GDM1 (cell line): ENCODE data around the gene DENND1B.
"Not testable (repeated sequence)": the region's sequence is repeated elsewhere in the genome, so short reads cannot be mapped to it uniquely, and the experiment has no call there.

Experiments
- DNase-seq: peaks from one replicate; lab custom pipeline; 2025; lab: John Stamatoyannopoulos, UW

The DENND1B gene

DNA sequence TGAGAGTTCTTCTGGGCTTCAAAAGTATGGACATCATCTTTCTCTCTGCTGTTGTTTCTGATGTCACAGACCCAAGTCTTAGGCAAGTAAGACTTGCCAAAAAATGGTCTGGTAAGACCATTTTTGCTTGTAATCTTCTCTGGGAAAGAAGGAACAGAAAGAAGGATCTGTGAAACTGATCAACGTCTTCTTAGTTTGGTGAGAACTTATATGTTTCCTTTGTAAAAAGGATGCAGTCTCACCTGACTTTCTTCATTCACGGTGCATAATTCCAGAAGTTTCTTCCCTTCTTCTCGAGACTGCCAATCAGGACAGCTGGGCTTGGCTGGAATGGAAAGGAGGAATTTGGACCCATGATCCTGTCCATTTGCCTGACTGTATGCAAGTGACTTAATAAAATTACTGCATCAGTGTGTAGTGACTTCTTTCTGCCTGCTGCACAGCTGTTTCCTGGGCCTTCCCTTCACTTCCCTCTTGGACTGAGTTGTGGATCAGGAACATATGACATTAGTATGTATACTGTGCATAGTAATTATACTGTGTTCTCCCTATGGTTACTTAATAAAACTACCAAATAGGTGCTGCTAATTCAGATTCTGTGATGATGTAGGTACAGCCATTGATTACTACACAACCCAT, 7.6 kb upstream of the DENND1B start:
- DNase-seq = no peak

DNA sequence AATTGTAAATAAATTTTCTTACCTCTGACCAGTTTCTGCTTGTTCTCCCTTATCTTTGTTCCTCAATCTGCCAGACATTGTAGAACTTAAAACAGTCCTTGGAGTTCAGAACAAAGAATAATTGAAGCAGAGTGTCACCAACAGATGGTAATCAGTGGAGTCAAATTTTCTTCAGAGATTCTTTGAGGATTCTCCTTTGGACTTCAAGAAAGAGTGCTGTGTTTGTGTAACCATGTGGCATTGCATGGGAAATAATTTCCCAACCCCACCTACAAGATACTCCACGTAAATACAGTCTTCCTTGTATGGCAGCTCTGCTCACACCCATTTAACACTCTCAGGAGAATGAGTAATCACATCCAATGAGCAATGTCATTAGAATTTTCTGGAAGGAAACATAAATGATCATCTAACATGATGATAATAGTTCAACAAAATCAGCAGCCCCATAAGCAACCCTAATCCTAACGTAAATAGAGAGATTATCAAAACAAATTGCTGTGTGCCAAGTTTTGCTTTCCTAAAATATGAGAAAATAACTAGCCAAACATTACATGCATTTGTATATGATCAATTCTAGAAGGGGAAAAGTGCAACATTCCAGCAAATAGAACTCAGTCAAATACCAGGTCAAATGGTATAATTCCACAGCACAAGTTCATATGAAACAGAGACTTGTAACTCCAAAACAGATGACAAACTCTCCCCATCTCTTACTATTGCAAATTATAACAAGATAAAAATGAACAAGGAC, 6.9 kb upstream of the DENND1B start:
- DNase-seq = no peak

DNA sequence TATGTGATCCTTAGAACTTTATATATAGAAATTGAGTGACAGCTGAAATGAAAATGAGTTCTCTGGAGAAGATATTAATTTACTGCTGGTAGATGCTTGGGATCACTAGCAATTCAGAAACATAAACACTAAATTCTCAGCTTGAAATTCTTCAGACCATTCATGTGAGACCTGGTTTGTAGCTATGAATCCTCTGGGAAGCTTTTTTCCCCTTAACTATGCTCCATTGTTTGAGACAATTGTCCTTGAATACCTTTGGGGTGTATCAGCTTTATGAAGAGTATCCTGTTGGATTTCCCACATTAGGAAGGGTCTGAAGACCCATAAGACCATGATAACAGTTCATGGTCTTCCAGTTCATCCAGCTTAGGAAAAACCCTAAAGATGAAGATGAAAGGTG, 4.6 kb upstream of the DENND1B start:
- no peak for DNase-seq

DNA sequence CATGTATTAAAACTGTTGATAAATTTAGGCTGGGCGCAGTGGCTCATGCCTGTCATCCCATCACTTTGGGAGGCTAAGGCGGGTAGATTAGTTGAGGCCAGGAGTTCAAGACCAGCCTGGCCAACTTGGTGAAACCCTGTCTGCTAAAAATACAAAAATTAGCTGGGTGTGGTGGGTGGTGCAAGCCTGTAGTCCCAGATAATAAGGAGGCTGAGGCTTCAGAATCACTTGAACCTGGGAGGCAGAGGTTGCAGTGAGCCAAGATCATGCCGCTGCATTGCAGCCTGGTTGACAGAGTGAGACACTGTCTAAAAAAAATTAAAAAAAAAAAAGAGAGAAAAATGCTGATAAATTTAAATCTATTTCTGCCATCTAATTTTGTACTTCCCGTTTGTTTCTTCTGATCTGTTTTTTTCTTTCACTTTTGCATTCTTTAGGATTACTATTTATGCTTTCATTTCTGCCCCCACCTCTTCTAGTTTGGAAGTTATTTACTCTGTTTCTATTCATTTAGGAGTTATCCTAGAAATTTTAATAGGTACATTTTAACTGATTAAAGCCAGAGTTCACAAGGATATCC, 3.2 kb upstream of the DENND1B start:
- DNase-seq = no peak

DNA sequence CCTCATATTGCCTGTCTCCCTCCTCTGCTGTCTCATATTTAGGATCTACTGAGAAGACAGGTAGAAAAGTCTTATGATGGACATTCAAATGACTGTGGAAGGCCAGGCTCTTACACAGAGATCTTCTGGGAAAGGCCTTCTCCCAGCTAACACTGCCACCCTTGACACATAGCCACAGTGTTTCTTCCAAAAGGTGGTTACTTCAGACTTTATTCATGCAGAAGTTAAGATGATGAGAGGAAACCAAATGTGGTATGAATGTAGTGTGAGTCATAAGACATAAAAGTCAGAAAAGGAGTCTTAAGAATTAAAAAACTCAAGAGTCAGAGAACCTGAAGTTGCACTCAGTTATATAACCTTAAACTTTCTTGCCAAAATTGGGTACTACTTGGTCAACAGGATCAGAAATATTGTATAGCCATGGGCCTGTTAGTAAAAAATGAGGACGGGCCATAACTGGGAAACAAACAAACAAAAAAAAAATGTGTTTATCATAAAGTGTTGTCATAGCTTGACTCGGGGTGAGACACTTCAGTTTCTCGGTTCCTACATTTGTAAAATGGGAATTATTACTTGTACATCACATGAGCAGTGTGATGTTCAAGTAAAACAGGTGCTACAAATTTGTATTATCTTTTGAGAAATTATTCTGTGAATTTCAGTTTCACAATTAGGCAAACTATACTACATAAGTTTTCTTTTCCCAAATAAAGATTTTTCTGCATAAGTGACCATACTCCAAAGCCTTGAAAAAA, 1.2 kb upstream of the DENND1B start:
- peak; percentile 53 for DNase-seq

DNA sequence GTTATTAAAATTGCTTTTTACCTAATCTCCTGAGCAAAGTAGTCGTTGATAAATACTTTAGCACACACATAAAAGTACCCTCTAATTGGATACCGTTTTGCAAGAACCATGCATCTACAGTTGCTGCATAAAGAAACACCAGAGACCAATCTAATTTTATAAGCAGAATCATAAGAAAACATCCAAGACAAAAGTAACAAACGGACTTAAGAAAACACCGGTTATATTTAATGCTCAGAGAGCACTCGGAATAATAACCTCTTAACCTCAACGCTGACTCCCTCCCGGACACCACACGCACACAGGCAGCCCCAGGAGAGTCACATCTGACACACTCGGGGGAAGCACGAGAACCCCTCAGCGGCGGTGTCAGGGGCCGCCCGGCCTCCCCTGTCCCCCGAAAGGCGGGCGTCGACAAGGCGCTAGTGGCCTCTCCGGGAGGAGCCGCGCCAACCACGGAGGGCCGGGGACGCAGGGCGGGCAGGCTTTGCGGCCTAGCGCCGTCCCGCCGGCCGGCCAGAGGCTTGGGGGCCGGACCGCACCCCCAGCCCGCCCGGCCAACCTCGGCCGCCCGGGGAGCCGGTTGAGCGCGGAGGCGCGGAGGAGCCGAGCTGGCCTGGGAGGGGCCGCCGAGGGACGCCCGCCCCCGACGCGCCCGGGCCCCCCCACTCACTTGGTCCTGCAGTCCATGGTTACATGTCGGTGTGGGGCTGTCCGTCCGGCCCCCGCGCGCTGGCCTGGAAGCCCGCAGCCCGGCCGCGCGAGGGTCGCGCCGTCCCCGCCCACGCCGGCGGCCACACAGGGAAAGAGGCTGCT, 606 bp downstream of the DENND1B start:
- no peak for DNase-seq

DNA sequence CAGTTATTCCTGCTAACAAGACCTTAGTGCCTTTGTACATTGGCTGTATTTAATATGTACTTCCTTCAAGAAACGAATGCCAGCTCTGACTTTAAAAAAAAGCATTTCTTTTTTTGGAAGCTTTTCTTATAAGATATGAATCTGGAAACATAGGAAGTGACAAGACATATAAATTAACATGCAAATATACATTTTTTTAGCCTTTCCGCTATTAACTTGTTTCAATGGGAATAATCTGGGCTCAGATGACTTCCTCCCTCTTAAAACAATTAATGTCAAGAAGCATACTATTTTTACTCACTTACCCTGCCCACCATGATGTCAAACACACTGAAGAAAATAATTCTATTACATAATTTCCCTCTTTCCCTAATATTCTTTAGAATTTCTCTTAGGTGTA, 1.4 kb downstream of the DENND1B start:
- DNase-seq = no peak

DNA sequence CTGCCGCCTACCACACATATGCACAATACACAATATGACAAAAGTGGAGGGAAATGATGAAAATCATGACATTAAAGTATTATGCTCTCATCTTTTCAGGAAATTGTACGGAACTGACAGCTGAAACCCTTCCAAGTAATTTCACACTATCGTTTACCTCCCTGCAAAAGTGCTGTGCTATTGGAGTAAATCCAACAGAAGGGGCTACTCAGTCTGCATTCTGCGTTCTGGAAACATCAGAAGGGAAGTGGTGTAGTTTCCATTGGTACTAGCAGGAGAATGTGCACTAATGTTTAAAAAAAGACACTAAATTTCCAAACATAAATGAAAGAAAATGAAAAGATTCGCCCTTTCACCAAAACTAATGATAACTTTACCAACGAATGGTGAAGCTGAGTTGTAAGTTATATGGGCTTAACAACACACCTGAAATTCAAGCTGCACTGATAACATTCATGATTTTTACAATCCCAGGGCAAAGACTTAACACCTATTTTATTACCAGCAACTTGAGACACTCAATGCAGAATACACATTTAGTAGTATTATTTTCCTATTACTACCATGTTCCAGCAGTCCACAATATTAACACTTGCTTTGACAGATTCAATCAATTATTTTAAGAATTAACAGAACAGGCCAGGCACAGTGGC, 3.2 kb downstream of the DENND1B start:
- no peak for DNase-seq

DNA sequence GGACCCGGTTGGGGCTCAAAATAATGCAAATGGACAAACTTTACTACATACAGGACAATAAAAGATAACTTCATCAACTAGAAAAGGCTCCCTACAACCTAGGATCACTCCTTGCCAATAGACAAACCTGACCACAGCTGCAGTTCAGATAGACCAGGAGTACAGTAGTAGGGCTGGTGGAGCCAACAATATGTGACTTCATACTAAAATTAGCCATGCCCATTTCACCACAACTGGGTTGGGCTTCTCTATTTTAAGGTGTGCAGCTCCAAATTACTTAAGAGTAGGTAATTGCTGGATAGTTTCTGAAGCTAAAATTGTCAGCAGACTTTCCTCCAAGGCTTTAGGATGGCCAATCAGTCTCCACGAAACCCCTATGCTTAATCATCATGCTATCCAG, 3.9 kb downstream of the DENND1B start:
- DNase-seq = no peak

DNA sequence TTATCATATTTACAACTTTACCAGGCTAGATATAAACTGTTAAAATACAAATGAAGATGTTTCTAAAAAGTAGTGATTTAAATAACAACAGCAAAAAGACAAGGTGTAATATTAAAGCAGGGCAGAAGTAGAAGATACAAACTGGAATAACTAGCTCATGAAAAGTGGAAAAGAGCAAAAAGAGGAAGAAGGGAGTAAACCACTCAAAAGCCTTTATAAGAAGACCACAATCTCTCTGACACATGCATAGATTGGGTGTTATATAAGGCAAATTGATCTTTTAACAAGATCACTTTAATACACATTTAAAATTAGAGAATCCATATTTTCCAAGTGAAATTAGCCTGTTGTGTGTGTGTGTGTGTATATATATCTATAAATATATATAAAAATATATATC, 5.0 kb downstream of the DENND1B start:
- DNase-seq = peak; percentile 12

DNA sequence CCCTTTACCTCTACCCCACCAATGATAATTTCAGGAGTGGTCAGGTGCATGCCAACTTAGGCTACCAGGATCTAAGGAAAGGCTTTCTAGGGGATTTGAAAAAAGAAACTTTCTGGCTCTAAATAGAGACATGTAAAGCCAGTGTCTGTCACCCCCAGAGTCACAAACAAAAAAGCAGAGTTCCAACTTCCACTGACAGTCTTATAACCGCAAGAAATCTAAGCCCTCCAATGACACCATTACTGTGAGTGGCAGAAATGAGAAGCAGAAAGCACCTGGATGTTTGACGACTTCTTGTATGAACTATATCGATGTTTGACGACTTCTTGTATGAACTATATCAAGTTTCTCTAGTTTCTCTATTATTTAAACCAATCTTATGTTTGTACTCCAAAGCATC, 6.0 kb downstream of the DENND1B start:
- DNase-seq = no peak

DNA sequence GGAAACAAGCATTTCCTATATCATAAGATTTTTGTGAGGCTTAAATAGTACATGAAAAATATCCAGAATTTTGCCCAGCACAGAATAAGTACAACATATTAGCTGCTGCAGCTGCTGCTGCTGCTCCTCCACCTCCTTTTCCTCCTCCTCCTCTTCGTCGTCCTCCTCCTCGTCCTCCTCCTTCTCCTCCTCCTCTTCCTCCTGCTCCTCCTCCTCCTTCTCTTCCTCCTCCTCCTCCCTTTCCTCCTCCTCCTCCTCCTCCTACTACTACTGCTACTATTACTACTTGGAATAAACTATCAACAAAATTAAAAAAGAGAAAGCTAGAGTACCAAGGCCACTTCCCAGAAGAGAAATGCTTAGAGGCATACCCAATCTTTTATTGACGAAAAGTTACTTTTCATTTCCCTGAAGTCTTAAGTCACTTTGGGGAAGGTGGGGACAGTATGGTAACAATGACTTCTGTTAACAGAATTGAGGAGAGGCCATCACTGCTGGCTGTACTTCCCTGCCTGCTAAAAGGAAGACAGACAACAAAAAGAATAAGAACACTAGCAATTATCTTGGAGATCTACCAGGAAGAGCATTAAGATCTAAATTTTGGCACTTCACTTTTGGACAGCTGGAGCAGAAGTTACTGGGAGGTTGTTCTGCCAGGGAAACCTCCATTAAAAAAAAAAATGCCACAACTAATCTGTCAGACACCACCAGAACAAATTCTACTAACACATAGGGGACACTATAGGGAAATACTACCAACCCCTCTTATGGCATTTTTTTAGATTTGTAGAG, 7.1 kb downstream of the DENND1B start:
- DNase-seq = no peak

DNA sequence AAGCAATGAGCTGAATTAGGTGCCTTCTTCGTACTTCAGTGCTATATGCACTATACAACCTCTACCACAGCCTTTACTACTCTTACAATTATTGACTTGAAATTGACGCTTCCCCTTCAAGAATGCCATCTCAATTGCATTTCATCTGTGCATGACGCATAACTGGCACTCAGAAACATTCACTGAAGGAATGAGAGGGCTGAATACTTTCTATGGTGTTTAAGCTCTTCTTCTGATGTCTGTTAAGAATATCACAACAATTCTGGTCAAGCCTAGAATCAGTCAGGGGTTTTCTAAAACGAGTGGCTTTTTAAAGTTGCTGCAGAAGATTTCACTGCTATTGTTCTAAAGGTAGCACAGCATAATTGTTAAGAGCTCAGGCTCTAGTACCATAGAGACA, 11.5 kb downstream of the DENND1B start:
- no peak for DNase-seq

DNA sequence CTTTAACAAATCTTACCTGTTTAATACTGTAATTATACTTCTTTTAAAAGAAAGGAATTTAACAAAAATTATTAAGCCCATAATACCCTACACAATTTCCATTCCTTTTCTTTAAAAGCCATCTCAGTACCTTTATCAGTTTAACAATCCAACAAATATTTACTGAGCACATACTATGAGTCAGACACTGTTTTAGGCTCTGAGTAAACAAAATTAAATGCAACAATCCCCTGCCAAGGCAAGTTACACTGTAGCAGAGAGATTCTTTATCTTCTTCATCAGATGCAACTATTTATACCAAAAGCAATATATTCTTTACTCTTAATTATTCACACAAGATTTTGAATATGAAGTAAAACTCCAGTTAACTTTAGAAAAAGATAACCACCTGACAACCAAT, 12.0 kb downstream of the DENND1B start:
- DNase-seq = no peak

DNA sequence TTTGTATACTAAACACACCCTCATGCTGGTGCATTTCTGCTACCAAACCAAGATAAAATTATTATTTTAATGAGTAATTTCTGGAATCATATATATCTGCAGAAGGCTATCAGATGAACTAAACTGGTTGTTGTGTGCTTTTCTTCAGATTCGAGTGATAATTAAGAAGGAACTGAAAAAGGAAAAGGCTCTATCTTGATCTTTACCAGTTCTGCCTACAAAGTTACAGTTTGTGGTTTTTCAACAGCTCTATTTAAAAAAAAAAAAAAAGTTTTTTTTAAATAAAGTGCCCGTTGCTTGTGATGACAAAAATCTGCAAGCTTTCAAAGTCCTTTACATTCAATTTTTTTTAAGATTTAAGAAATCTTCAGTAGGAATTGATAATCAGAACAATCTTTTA, 13.6 kb downstream of the DENND1B start:
- DNase-seq = no peak

DNA sequence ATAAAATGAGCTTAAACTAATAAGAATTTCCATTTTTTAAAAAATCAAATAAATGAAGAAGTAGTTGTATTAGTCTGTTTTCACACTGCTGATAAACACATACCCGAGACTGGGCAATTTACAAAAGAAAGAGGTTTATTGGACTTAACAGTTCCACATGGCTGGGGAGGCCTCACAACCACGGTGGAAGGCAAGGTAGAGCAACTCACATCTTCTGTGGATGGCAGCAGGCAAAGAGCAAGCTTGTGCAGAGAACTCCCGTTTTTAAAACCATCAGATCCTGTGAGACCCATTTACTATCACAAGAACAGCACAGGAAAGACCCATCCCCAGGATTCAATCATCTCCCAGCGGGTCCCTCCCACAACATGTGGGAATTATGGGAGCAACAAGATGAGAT, 19.7 kb downstream of the DENND1B start:
- not testable (repeated sequence) for DNase-seq

DNA sequence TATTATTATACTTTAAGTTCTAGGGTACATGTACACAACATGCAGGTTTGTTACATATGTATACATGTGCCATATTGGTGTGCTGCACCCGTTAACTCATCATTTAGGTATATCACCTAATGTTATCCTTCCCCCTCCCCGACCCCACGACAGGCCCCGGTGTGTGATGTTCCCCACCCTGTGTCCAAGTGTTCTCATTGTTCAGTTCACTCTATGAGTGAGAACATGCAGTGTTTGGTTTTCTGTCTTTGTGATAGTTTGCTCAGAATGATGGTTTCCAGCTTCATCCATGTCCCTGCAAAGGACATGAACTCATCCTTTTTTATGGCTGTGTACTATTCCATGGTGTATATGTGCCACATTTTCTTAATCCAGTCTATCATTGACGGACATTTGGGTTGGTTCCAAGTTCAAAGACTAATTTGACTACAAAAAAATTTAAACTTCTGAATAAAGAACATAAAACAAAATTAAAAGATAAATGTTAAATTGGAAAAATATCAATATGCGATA, 22.6 kb downstream of the DENND1B start:
- DNase-seq = not testable (repeated sequence)

DNA sequence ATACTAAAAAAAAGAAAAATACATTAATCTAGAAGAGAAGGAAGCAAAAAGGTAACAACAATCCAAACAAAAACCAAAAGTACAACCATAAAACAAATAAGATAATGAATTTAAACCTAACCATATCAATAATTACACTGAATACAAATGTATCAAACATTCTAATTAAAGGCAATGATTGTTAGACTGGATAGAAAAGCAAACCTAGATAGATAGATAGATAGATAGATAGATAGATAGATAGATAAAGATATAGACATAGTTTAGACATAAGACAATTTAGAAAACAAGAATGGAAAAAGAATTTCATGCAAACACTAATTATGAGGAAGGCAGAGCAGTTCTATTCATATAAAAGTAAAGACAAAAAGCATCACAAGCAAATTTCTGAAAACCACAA, 24.9 kb downstream of the DENND1B start:
- DNase-seq = no peak

DNA sequence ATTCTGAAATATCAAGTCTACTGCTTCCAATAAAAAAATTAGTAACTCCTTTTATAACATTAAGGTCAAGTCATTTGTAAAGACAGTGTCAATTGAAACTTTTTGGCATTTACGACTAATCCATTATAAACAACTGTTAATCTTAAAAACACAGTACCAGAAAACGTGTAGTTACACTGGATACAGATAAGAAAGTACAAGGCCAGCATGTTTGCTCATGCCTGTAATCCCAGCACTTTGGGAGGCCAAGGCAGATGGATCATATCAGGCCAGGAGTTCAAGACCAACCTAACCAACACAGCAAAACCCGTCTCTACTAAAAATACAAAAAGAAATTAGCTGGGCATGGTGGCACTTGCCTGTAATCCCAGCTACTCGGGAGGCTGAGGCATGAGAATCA, 29.4 kb downstream of the DENND1B start:
- no peak for DNase-seq

DNA sequence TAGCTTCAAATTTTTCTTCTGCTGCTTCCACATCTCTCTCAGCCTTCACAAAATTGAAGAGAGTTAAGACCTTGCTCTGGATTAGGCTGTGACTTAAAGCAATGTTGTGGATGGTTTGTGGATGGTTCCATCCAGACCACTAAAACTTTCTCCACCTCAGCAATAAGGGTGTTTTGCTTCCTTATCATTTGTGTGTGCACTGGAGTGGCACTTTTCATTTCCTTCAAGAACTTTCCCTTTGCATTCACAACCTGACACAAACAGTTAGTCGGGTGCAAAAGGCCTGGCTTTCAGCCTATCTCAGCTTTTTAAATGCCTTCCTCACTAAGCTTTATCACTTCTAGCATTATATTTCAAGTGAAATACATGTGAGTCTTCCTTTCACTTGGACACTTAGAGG, 30.3 kb downstream of the DENND1B start:
- no peak for DNase-seq
